Spleen (tissue), 11 donors: ENCODE data around the gene NPR2. TPM values are rescaled to one million over a fixed set of nuclear protein-coding genes. Genes with fewer than 3 reads are reported as not detected.

ENCODE experiments used
- DNase-seq: peaks from one replicate; pipeline ENCODE4 v3.0.0-alpha.2; 2020
- H3K27ac ChIP-seq, 8 donors: fragments of 200-600 bp; sonication (generic) in 7 of 8; 1 replicate in 4 of 8; 2 replicates in 4 of 8; pipeline versions ENCODE4 v1.5.0 to v1.8.0; 2016 to 2021; ENCODE audit warnings: inconsistent platforms in 4 of 8, mild to moderate bottlenecking in 4 of 8, moderate library complexity in 1 of 8
- H3K27me3 ChIP-seq, 7 donors: fragments of 200-600 bp; sonication (generic) in 6 of 7; replicated peaks in 1 of 7; 1 replicate in 4 of 7; 2 replicates in 3 of 7; pipeline versions ENCODE4 v1.5.0 to v1.8.0; 2016 to 2021; ENCODE audit warnings: inconsistent platforms in 3 of 7, mild to moderate bottlenecking in 1 of 7
- H3K36me3 ChIP-seq, 6 donors: fragments of 200-600 bp; sonication (generic) in 5 of 6; 1 replicate in 4 of 6; 2 replicates in 2 of 6; pipeline versions ENCODE4 v1.5.0 to v1.8.0; 2016 to 2021; ENCODE audit warnings: inconsistent platforms in 2 of 6
- H3K4me1 ChIP-seq, 6 donors: fragments of 200-600 bp; sonication (generic) in 5 of 6; 1 replicate in 3 of 6; 2 replicates in 3 of 6; pipeline versions ENCODE4 v1.5.0 to v1.8.0; 2016 to 2021; ENCODE audit warnings: inconsistent platforms in 3 of 6
- H3K4me3 ChIP-seq, 8 donors: fragments of 200-600 bp; sonication (generic) in 7 of 8; 1 replicate in 4 of 8; 2 replicates in 4 of 8; pipeline versions ENCODE4 v1.5.0 to v1.8.0; 2016 to 2021; ENCODE audit warnings: inconsistent platforms in 4 of 8, mild to moderate bottlenecking in 4 of 8, moderate library complexity in 2 of 8
- H3K9me3 ChIP-seq, 8 donors: fragments of 200-600 bp; sonication (generic) in 7 of 8; 1 replicate in 4 of 8; 2 replicates in 4 of 8; pipeline versions ENCODE4 v1.5.0 to v1.8.0; 2016 to 2021; ENCODE audit warnings: inconsistent platforms in 4 of 8
- POLR2A ChIP-seq, 3 donors: fragments of 450-650 bp; IDR thresholded peaks; one replicate each; pipeline ENCODE4 v1.5.1; 2017; ENCODE audit warnings: antibody characterized with exemption in 3 of 3, mild to moderate bottlenecking in 1 of 3
- POLR2AphosphoS5 ChIP-seq, 3 donors: sonication (generic); formaldehyde crosslinking; IDR thresholded peaks; one replicate each; pipeline ENCODE4 v1.5.1; 2017; ENCODE audit warnings: antibody characterized with exemption in 3 of 3
- WGBS, 5 donors: extraction: QIAGEN DNeasy Blood & Tissue Kit in 3 of 5; methylation state at CpG; one replicate each; pipeline versions ENCODE4 v1.1.5 to v1.1.7; 2013 to 2018; 5-methylcytosine and 5-hydroxymethylcytosine counted together
- intact Hi-C: fragments of 100-400 bp; cut with DNase I; formaldehyde crosslinking; loops from one replicate; pipeline ENCODE4 v1.15.0; 2023; ENCODE audit warnings: low total_unique reads
- polyA plus RNA-seq, 3 donors: library from polyadenylated mRNA; stranded (reverse); fragments of 200-250 nt; gene quantifications; one replicate each; pipeline ENCODE4 v1.2.1, GENCODE V29; 2013
- total RNA-seq, 7 donors: library from RNA; depleted of rRNA in 3 of 7; stranded (reverse); fragments of >200 nt in 3 of 7; fragmentation: NEBNext Ultra II Directional in 4 of 7; extraction: Animal tissue kit (Norgen Biotek cat#: 25700) in 4 of 7; gene quantifications; one replicate each; pipeline versions ENCODE4 v1.1.0 to v1.2.1, GENCODE V29; 2016 to 2021
- TF ChIP-seq, protein P1 (sequence below), 11 experiments: fragments of 200-600 bp in 7 of 11; fragments of 450-650 bp in 4 of 11; sonication (generic) in 4 of 11; IDR thresholded peaks in 8 of 11; conservative IDR thresholded peaks in 3 of 11; 1 replicate in 7 of 11; 2 replicates in 4 of 11; pipeline versions ENCODE4 v1.4.0 to v1.8.0; 2016 to 2021; ENCODE audit warnings: antibody characterized with exemption in 11 of 11, inconsistent platforms in 4 of 11, mild to moderate bottlenecking in 1 of 11
- donor health status: healthy with polysubstance abuse.
- donor health status: DM: no; HTN: no; CAD: no; lungs with moderate emphysema.
- donor health status: DM: no; HTN: no; CAD: no.
- donor health status: Bipolar disorder and iron deficiency.
- donor health status: healthy.
- donor health status: DM: no; HTN: no; CAD: no.
- donor health status: DM: yes; HTN: yes; CAD: no.

The NPR2 gene
- total and polyA plus RNA-seq, 10 donors, result 5.8 to 17.1 (median 7.5) TPM

DNA sequence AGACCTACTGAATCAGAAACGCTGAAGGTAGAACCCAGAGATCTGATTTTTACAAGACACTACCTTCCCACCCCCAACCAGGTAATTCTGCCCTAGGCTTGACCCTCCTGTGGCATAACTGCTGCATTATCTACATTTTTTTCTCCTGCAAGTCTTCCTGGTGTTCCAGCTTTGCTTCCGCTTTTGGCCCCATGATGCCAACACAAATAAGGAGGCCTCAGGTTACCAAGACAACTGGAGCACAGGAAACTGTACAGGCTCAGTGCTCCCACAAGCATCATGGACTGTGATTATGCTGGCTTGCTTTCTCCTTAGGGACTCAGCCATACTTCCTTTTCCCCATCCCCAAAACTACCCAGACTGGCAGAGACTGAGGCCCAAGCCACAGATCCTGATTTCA, 30.7 kb upstream of the NPR2 start:
- peaks cover 24 to 54% (median 32%) of the 10 kb centered on the region in 6 donors for H3K4me1 ChIP-seq
- H3K9me3 ChIP-seq, result no peaks in the 10 kb centered on the region
- TF ChIP-seq POLR2A (IDR thresholded peaks at IDR 0.05) (no peak), POLR2AphosphoS5 (IDR thresholded peaks at IDR 0.05) (no peak)
- TF ChIP-seq, protein P1, sequence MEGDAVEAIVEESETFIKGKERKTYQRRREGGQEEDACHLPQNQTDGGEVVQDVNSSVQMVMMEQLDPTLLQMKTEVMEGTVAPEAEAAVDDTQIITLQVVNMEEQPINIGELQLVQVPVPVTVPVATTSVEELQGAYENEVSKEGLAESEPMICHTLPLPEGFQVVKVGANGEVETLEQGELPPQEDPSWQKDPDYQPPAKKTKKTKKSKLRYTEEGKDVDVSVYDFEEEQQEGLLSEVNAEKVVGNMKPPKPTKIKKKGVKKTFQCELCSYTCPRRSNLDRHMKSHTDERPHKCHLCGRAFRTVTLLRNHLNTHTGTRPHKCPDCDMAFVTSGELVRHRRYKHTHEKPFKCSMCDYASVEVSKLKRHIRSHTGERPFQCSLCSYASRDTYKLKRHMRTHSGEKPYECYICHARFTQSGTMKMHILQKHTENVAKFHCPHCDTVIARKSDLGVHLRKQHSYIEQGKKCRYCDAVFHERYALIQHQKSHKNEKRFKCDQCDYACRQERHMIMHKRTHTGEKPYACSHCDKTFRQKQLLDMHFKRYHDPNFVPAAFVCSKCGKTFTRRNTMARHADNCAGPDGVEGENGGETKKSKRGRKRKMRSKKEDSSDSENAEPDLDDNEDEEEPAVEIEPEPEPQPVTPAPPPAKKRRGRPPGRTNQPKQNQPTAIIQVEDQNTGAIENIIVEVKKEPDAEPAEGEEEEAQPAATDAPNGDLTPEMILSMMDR (IDR thresholded peaks at IDR 0.05 in 8 of 11, conservative IDR thresholded peaks at IDR 0.05 in 3 of 11), result no peak
- no peak for DNase-seq
- no peak overlapping the region for H3K27ac ChIP-seq
- no peaks in the 10 kb centered on the region for H3K27me3 ChIP-seq
- no peak overlapping the region for H3K4me3 ChIP-seq
- intact Hi-C loops, result no loop called here
- 41 to 61% (median 53%) methylated on average over 2 of the region's 2 CpGs for WGBS, 5 donors
- H3K36me3 ChIP-seq, result peaks cover 0 to under 1% (median 0%) of the 10 kb centered on the region in 6 donors

DNA sequence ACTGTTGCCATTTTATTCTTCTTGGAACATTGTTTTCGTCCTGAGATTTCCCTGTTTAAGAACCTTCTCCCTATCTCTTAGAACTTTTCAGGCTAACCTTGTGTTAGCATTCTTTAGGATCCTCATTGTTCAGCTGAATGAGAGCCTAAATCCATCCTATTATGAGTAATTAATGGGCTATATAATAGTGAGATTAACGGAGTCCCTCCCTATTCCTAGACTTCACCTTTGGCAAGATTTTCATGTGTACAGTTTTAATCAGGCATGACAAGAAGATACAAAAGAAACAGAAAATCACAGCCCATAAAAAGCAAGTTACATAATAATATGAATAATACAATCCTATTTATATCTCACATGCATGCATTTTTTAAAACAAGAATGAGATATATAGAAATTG, 28.2 kb upstream of the NPR2 start:
- Histone ChIP-seq H3K4me1 (peaks cover 8 to 29% (median 11%) of the 10 kb centered on the region in 6 donors), H3K9me3 (no peaks in the 10 kb centered on the region), H3K4me3 (no peak overlapping the region), H3K36me3 (no peaks in the 10 kb centered on the region), H3K27me3 (no peaks in the 10 kb centered on the region), H3K27ac (no peak overlapping the region)
- 86 to 98% (median 95%) methylated on average over 2 of the region's 2 CpGs for WGBS, 5 donors
- TF ChIP-seq, protein P1 (IDR thresholded peaks at IDR 0.05 in 8 of 11, conservative IDR thresholded peaks at IDR 0.05 in 3 of 11), result no peak
- TF ChIP-seq POLR2A (IDR thresholded peaks at IDR 0.05) (no peak), POLR2AphosphoS5 (IDR thresholded peaks at IDR 0.05) (no peak)
- no peak for DNase-seq
- intact Hi-C loops, result no loop called here

DNA sequence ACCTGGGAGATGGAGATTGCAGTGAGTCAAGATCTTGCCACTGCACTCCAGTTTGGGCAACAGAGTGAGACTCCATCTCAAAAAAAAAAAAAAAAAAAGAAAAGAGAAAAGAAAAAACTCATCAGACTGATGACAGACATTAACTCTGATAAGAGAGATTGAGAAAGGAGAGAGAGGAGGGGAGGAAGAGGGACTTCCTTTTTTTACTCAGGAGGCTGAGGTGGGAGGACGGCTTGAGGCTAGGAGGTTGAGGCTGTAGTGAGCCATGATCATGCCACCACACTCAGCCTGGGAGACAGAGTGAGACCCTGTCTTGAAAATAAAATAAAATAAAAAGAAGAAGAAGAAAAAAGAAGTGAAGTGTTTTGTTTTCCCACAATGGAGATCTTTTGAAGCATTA, 27.6 kb upstream of the NPR2 start:
- intact Hi-C loops, result no loop called here
- no peak overlapping the region for H3K4me3 ChIP-seq
- WGBS, 5 donors, result 90 to 96% (median 92%) methylated on average over 1 of the region's 1 CpG

DNA sequence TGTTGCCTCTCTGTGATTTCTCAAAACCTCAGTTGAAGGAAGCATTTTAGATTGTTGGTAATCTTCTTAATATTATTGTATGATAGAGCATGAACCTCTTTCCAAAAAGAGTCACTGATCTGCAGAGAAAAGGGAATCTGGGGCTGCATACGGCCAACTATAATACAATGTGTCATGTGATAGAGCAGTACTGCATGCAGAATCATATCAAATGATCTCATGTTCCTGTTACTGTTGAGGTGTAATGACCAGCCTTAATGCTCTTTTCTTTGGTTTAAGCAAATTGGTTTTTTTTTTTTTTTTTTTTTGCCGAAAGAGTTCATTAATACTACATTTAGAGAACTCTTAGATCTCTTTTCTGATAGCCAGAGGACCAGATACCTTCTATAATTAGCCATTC, 24.4 kb upstream of the NPR2 start:
- WGBS, 5 donors, result 81 to 88% (median 83%) methylated on average over 2 of the region's 2 CpGs

More for the DNA sequence above, 27.6 kb upstream of the NPR2 start:
- Histone ChIP-seq H3K9me3 (no peaks in the 10 kb centered on the region), H3K4me1 (peaks cover 1 to 23% (median 5%) of the 10 kb centered on the region in 6 donors), H3K36me3 (no peaks in the 10 kb centered on the region), H3K27ac (no peak overlapping the region), H3K27me3 (no peaks in the 10 kb centered on the region)
- no peak for TF ChIP-seq POLR2AphosphoS5 (IDR thresholded peaks at IDR 0.05)
- TF ChIP-seq POLR2A (IDR thresholded peaks at IDR 0.05), result no peak
- TF ChIP-seq, protein P1 (IDR thresholded peaks at IDR 0.05 in 8 of 11, conservative IDR thresholded peaks at IDR 0.05 in 3 of 11), result no peak
- DNase-seq, result no peak

More for the DNA sequence above, 24.4 kb upstream of the NPR2 start:
- H3K4me3 ChIP-seq, result no peak overlapping the region
- H3K9me3 ChIP-seq, result no peaks in the 10 kb centered on the region
- H3K4me1 ChIP-seq, result peaks cover 3 to 21% (median 17%) of the 10 kb centered on the region in 6 donors
- H3K27me3 ChIP-seq, result no peaks in the 10 kb centered on the region
- H3K36me3 ChIP-seq, result no peaks in the 10 kb centered on the region
- intact Hi-C loops, result no loop called here
- DNase-seq, result no peak
- TF ChIP-seq POLR2AphosphoS5 (IDR thresholded peaks at IDR 0.05), result no peak
- TF ChIP-seq POLR2A (IDR thresholded peaks at IDR 0.05), result no peak
- TF ChIP-seq, protein P1 (IDR thresholded peaks at IDR 0.05 in 8 of 11, conservative IDR thresholded peaks at IDR 0.05 in 3 of 11), result no peak
- H3K27ac ChIP-seq, result no peak overlapping the region
